ENCODE results near the gene PCK1. TPM values are rescaled to one million over a fixed set of nuclear protein-coding genes. Genes with fewer than 3 reads are reported as not detected.

The PCK1 gene
- total RNA-seq, 6 donors from 2014 or later: 0.23 to 1.3 (median 0.51) TPM; not detected in 3

DNA sequence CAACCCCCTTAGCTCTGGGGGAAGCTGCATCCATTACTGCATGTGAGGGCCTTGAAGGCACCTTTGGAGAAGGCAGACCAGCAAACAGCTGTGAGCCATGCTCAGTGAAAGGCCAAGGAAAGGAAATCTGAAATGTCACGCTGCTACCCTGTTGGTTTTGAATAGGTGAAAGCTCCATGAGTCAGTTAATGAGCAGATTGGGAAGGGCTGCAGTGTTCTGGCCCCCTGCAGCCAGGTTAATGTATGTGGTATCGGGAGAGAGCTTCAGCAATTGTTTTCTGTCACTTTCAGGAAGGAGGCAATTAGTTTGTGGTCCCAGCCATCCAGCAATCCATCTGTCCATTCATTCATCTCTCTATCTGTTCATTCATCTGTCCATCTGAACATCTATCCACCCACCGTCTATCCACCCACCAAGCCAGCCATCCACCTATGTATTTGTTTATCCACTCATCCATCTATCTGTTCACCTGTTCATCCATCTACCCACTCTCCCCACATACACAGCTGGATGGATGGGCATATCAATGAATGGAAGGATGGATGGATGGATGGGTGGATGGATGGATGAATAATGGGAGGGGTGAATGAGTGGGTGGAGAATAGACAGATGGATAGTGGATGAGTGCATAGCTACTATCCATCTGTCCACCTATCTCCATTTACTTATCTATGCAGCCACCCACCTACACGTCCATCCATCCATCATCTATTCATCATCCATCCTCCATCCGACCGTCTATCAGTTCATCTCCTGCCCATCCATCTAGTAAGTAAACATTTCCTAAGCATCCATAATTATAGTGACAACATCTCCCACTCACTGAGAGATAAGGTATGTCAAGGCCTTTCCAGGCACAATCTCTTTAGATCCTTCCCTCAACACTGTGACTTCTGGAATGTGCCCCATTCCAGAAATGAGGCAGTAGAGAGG lies 16.0 kb downstream of the PCK1 start:
- Histone ChIP-seq H3K9me3 (no peaks in the 10 kb centered on the region), H3K27ac (no peak overlapping the region), H3K4me1 (peaks cover 6 to 12% (median 11%) of the 10 kb centered on the region in 4 donors), H3K27me3 (peaks cover 0 to 3% (median 1%) of the 10 kb centered on the region in 4 donors), H3K36me3 (no peaks in the 10 kb centered on the region), H3K4me3 (no peak overlapping the region)
- ATAC-seq (ENCODE audit: low FRiP score in 2 of 2) (no peak), DNase-seq (no peak)
- 73 to 74% methylated on average over 6 of the region's 6 CpGs for WGBS, 2 donors
- no peak for TF ChIP-seq POLR2AphosphoS5 (IDR thresholded peaks at IDR 0.05)

- H3K4me3 ChIP-seq: no peak overlapping the region
- peaks cover 0 to 3% (median 1%) of the 10 kb centered on the region in 4 donors for H3K27me3 ChIP-seq
- DNase-seq (no peak), ATAC-seq (ENCODE audit: low FRiP score in 2 of 2) (no peak)
- TF ChIP-seq, protein P1, sequence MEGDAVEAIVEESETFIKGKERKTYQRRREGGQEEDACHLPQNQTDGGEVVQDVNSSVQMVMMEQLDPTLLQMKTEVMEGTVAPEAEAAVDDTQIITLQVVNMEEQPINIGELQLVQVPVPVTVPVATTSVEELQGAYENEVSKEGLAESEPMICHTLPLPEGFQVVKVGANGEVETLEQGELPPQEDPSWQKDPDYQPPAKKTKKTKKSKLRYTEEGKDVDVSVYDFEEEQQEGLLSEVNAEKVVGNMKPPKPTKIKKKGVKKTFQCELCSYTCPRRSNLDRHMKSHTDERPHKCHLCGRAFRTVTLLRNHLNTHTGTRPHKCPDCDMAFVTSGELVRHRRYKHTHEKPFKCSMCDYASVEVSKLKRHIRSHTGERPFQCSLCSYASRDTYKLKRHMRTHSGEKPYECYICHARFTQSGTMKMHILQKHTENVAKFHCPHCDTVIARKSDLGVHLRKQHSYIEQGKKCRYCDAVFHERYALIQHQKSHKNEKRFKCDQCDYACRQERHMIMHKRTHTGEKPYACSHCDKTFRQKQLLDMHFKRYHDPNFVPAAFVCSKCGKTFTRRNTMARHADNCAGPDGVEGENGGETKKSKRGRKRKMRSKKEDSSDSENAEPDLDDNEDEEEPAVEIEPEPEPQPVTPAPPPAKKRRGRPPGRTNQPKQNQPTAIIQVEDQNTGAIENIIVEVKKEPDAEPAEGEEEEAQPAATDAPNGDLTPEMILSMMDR (IDR thresholded peaks at IDR 0.05): no peak
- TF ChIP-seq POLR2AphosphoS5 (IDR thresholded peaks at IDR 0.05): no peak
- no peak for TF ChIP-seq POLR2A (IDR thresholded peaks at IDR 0.05)
- TF ChIP-seq EP300 (IDR thresholded peaks at IDR 0.05): no peak
- no peaks in the 10 kb centered on the region for H3K36me3 ChIP-seq
- peaks cover 16 to 20% (median 18%) of the 10 kb centered on the region in 4 donors for H3K4me1 ChIP-seq
- WGBS, 2 donors: 74 to 82% methylated on average over 6 to 10 of the region's 10 CpGs
- H3K9me3 ChIP-seq: no peaks in the 10 kb centered on the region
- H3K27ac ChIP-seq: no peak overlapping the region
Observed at GRCh38 chr20:57577679-57578475, 17.0 kb downstream of the PCK1 start.

- TF ChIP-seq EP300 (IDR thresholded peaks at IDR 0.05): no peak
- Histone ChIP-seq H3K9me3 (no peaks in the 10 kb centered on the region), H3K27ac (no peak overlapping the region), H3K27me3 (peaks cover 0 to 3% (median 1%) of the 10 kb centered on the region in 4 donors), H3K4me3 (no peak overlapping the region), H3K4me1 (peaks cover 19 to 26% (median 22%) of the 10 kb centered on the region in 4 donors), H3K36me3 (no peaks in the 10 kb centered on the region)
- DNase-seq (no peak), ATAC-seq (ENCODE audit: low FRiP score in 2 of 2) (no peak)
- WGBS, 2 donors: 72 to 81% methylated on average over 7 to 10 of the region's 10 CpGs
Observed at GRCh38 chr20:57578476-57579165, 17.7 kb downstream of the PCK1 start.

GRCh38 chr20:57579331-57579897 lies 18.5 kb downstream of the PCK1 start:
- H3K27ac ChIP-seq: no peak overlapping the region
- H3K4me1 ChIP-seq: peaks cover 19 to 26% (median 22%) of the 10 kb centered on the region in 4 donors
- WGBS, 2 donors: 54 to 68% methylated on average over 8 to 11 of the region's 11 CpGs
- H3K4me3 ChIP-seq: no peak overlapping the region
- no peaks in the 10 kb centered on the region for H3K36me3 ChIP-seq
- no peaks in the 10 kb centered on the region for H3K9me3 ChIP-seq
- TF ChIP-seq EP300 (IDR thresholded peaks at IDR 0.05) (no peak), POLR2AphosphoS5 (IDR thresholded peaks at IDR 0.05) (no peak), POLR2A (IDR thresholded peaks at IDR 0.05) (no peak)
- TF ChIP-seq, protein P1 (IDR thresholded peaks at IDR 0.05): no peak
- H3K27me3 ChIP-seq: peaks cover 0 to 3% (median 1%) of the 10 kb centered on the region in 4 donors
- DNase-seq (no peak), ATAC-seq (ENCODE audit: low FRiP score in 2 of 2) (no peak)

DNA sequence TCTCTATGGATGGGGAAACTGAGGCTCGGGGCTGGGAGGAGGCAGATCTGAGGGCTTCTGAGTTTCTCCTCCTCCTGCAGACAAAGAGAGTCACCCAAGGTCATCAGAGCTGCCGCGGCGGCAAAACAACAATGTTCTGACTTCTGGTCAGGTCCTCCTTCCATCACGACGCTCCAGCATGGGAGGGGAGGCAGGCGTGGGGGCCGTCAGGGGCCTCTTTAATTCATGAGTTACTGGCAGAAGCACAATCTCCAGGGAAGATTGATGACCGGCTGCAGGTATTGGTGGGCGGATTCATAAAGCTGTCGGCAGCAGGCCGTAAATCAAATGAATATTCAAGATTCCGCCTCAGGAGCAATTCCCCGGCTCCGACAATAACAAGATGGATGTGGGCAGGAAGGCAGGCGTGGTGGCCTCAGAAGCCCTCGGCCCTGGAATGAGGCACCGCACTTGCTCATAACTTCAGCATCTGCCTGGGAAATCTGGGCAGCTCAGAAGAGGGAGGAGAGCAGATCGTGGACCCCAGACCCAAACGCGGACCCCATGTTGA lies 19.1 kb downstream of the PCK1 start:
- ATAC-seq (ENCODE audit: low FRiP score in 2 of 2): no peak
- 34 to 40% methylated on average over 16 to 21 of the region's 21 CpGs for WGBS, 2 donors
- TF ChIP-seq POLR2A (IDR thresholded peaks at IDR 0.05) (no peak), POLR2AphosphoS5 (IDR thresholded peaks at IDR 0.05) (no peak), EP300 (IDR thresholded peaks at IDR 0.05) (no peak)
- TF ChIP-seq, protein P1 (IDR thresholded peaks at IDR 0.05): no peak
- no peak for DNase-seq
- Histone ChIP-seq H3K4me1 (peaks cover 19 to 26% (median 22%) of the 10 kb centered on the region in 4 donors), H3K27ac (no peak overlapping the region), H3K36me3 (no peaks in the 10 kb centered on the region), H3K9me3 (no peaks in the 10 kb centered on the region), H3K27me3 (peaks cover 0 to 3% (median 1%) of the 10 kb centered on the region in 4 donors), H3K4me3 (no peak overlapping the region)
